Astrocyte of the spinal cord (primary cell): Measurements from ENCODE around the gene SCN10A.
A peak's percentile ranks its signal among the peaks of the same experiment; 100 is the strongest.

Source experiments
- DNase-seq: peaks from one replicate; pipeline ENCODE4 v3.0.0; 2011; ENCODE audit warnings: low read depth, low spot score
- H3K4me3 ChIP-seq: 2 replicates; pipeline ENCODE4 v1.5.1; 2011; ENCODE audit warnings: low read depth, mild to moderate bottlenecking, low read length, moderate library complexity
- in situ Hi-C: cut with HindIII; loops from 2 replicates; pipeline ENCODE4 v1.10.0; 2017; ENCODE audit warnings: low sequenced_read_pairs
- TF ChIP-seq, protein P1 (sequence below): IDR thresholded peaks from 2 replicates; pipeline ENCODE4 v1.5.1; 2012; ENCODE audit warnings: low read depth, mild to moderate bottlenecking, low read length, inconsistent platforms

SCN10A gene

DNA sequence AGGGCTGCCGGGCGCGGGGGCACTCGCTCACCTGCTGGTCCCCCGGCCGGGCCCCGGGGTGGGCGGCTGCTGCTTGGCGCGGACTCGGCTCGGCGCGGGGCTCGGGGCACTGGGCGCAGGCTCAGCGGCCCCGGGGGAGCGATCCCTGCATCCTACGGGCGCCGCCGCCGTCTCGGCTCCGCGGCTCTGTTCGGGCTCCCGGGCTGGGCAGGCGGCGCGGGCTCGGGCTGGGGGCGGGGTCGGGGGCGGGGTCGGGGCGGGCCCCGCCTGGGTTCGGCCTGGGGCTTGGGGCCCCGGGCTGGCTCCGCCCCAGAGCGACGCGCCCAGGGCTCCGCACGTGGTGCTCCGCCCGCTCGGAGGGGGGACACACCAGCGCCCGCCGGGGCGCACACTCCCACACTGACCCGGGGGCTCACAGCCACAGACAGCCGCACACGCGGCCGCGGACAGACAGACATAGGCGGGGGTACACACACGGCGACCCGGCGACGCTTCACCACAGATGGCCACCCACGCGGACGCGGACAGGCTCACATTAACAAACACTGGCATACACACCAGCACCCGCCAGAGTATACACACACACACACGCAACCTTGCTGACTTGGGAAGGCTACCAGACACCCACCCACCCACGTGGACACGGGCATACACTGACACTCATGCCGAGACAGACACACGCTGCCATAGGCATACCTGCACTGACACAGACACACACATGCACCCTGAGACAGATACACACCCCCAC is 166.3 kb downstream of the SCN10A start, which contains the start of gene SCN5A:
Gene SCN5A, minus strand, starts transcription at position 188 of the 748 bp plus-strand sequence. CDS start 16,380 bp downstream, outside the sequence.
- no peak for DNase-seq
- TF ChIP-seq, protein P1, sequence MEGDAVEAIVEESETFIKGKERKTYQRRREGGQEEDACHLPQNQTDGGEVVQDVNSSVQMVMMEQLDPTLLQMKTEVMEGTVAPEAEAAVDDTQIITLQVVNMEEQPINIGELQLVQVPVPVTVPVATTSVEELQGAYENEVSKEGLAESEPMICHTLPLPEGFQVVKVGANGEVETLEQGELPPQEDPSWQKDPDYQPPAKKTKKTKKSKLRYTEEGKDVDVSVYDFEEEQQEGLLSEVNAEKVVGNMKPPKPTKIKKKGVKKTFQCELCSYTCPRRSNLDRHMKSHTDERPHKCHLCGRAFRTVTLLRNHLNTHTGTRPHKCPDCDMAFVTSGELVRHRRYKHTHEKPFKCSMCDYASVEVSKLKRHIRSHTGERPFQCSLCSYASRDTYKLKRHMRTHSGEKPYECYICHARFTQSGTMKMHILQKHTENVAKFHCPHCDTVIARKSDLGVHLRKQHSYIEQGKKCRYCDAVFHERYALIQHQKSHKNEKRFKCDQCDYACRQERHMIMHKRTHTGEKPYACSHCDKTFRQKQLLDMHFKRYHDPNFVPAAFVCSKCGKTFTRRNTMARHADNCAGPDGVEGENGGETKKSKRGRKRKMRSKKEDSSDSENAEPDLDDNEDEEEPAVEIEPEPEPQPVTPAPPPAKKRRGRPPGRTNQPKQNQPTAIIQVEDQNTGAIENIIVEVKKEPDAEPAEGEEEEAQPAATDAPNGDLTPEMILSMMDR: no peak
- peak within 1 kb of the TSS; percentile 46 for H3K4me3 ChIP-seq
- in situ Hi-C loops: no loop called here

DNA sequence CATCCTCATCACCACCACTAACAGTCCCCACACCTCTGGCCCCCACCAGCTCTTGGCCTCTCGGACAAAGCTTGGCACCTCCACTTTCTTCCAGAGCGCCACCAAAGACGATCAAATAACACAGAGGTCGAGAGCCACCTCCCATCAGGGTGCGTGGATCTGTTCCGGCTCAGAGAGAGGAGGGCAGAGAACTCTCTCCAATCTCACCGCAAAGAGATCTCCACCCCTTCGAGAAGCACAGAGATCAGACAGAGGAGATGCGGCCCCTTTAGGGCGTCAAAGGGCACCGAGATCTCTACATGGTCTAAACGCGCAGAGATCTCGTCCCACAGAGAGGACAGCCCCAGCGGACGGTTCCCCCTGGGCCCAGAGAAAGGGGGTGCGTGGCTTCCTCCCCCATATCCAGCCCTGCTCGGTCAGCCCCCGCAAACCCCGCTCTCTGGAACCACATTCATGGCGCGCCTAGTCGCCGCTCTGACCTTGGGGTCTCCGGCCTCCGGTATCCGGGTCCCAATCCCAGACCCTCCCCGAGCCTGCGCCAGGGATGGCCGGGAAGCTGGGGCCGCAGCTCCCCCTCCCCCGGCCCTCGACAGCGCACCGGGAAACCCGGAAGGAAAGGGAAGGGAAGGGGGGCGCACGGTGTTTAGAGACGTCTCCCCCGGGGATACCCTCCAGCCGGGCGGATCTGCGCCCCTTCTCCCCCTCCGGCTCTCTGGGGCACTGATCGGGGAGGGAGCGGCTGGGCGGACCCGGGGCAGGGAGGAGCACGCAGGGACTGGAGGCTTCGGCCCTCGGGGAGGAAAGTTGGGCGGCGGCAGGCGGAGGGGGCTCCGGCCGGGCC is 167.1 kb downstream of the SCN10A start:
- no peak for DNase-seq

DNA sequence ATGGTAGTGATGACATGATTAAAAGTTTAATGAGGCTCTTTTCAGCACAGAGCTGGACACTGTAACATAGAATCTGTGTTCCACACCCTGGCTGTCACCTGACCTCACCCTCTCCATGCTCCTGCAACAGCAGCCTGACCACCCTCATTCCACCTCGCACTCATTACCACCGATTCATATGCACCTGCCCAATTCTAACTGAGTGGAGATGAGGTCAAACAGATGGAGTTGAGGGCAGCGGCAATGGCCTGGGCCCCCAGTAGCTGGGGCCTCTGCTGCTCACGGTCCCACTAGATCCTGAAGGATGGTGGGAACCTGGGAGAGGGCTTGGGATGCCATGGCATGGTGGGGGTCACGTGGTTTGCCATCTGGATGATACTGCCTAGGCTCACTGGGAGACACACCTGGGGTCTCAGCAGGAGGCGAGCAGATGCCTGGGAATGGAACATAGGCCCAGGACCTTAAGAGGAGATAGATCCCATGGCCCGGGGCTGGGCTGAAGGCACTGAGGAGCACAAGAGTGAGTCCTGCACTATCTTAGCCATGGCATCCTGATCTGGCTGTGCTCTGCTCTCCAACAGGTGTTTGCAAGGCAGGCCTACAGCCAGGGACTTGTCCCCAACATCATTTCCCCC is 167.9 kb downstream of the SCN10A start:
- in situ Hi-C loops: no loop called here
- TF ChIP-seq, protein P1: no peak
- no peak for DNase-seq
- H3K4me3 ChIP-seq: no peak overlapping the region

More for the DNA sequence above, 167.1 kb downstream of the SCN10A start:
- TF ChIP-seq, protein P1: no peak
- in situ Hi-C loops: no loop called here
- peak overlapping the region; percentile 46 for H3K4me3 ChIP-seq

DNA sequence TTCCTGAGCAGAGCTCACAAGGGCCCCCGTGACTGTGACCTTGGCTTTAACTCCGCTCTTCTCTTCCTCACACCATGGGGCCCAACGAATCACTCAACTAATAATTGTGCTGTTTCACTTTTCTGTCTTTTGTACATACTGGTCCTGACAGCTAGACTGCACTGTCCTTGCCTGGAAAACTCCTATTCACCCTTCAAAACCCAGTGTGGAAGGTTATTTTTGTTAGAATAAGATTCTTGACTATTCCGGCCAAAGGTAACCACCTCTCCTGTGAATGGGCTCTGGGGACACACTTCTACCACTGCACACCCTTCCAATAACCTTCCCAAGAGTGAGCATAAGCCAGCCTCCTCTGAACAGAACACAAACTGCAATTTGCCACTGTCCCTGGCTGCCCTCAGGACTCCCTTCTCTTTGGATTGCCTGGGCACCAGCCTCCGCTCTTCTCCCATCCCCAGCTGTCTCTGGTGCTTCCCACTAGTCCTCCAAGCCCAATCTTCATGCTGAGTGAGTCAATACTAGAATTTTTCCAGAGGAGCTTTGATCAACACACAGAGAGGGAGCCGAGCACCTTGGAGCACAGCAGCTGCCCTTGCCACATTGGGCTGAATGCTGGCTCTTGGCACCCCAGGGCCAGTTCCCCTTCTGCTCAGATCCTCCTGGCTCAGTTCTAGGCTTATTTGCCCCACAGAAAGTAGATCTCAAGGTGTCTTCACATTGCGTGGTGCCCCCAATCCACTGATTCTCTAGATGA is 168.6 kb downstream of the SCN10A start:
- DNase-seq: no peak
- in situ Hi-C loops: no loop called here
- H3K4me3 ChIP-seq: no peak overlapping the region
- TF ChIP-seq, protein P1: no peak
